GM12872 (cell line): ENCODE data around the gene DNAAF8.

Experiments
- CTCF ChIP-seq: IDR thresholded peaks from 3 replicates; pipeline ENCODE4 v1.5.1; 2011; ENCODE audit warnings: low read depth, mild to moderate bottlenecking, low read length, moderate library complexity; ENCODE audit not compliant: insufficient read depth

The DNAAF8 gene

GRCh38 chr16:4746991-4747574 is 12.7 kb downstream of the DNAAF8 start:
- no peak for TF ChIP-seq CTCF

- no peak for TF ChIP-seq CTCF
Observed at GRCh38 chr16:4747906-4748681, 13.8 kb downstream of the DNAAF8 start.

GRCh38 chr16:4748682-4749411 is 14.5 kb downstream of the DNAAF8 start:
- no peak for TF ChIP-seq CTCF

- TF ChIP-seq CTCF, result no peak
Observed at GRCh38 chr16:4749700-4750257, 15.4 kb downstream of the DNAAF8 start.

- no peak for TF ChIP-seq CTCF
Observed at GRCh38 chr16:4750896-4751295, 16.6 kb downstream of the DNAAF8 start.

GRCh38 chr16:4752351-4753100 is 18.2 kb downstream of the DNAAF8 start:
- TF ChIP-seq CTCF, result no peak
